HG03064 (cell line): Measurements from ENCODE around the gene IGF1R.

Experiments used
- ATAC-seq: cut with Tn5 transposase; IDR thresholded peaks from one replicate; pipeline ENCODE4 v1.9.1; 2021; ENCODE audit warnings: low read depth; ENCODE audit not compliant: unreplicated experiment

IGF1R gene

DNA sequence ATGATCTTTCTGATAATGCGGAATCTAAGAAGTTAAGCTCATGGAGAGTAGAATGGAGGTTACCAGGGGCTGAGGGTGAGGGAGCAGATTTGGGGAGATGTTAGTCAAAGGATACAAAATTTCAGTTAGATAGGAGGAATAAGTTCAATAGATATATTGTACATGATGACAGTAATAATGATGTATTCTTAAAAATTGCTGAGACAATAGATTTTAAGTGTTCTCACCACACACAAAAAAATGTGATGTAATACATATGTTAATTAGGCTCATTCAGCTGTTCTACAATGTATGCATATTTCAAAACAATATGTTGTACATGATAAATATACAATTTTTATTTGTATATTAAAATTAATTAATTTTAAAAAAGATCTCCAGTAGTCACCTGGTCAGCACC is 277.9 kb downstream of the IGF1R start:
- ATAC-seq, result no peak

GRCh38 chr15:98927022-98927421 is 278.7 kb downstream of the IGF1R start:
- ATAC-seq, result no peak

DNA sequence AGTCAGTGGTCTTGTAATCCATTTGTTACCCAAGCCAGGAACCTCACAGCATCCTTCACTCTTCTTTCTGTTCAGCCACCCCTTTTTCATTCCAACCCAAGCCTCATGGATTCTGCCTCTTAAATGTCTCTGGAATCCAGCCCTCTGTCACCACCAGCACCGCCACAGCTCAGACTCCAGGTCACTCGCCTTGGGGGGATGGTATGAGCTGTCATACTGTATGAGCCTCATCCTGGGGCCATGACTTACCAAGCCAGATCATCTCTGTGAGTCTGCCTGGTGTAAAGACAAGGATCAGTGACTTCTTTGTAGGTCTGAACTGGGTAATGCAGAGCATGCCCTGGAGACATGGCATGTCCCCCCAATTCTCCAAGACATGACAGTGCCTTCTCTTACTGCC is 279.7 kb downstream of the IGF1R start:
- no peak for ATAC-seq

- ATAC-seq, result no peak
Measured at GRCh38 chr15:98930576-98930975, 282.2 kb downstream of the IGF1R start.

- ATAC-seq, result no peak
Measured at GRCh38 chr15:98931004-98931403, 282.7 kb downstream of the IGF1R start.

DNA sequence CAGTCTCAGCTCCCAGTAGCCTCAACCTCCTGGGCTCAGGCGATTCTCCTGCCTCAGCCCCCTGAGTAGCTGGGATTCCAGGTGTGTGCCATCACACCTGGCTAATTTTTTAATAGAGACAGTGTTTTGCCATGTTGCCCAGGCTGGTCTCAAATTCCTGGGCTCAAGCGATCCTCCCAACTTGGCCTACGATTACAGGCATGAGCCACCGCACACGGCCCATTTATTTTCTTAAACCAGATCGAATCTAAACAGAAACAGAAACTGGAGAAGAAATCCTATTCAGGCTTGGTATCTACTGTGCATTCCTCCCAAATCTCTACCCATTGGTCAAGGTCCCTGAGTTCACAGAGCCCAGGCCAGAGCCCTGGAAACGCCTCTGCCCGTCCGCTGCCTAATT is 285.1 kb downstream of the IGF1R start:
- ATAC-seq, result no peak

DNA sequence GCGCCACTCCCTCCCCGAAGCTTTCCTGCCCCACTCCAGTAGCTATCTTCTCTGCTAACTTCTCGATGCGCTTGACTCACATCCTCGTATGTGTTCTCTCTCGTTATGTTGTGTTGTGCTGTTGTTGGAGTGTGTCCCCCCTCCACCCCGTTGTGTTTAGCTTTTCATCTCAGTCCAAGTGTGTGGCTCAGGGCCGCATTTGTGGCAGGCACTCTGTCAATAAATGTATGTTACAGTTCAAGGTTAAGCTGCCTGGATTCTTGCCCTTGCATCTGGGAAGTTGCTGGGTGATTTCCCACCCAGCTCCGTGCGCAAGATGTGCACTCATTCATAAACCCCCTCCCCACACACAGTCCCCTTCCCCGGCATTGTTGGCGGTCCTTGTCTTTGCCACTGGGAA is 287.4 kb downstream of the IGF1R start:
- ATAC-seq, result no peak

- peak; percentile 75 for ATAC-seq
Measured at GRCh38 chr15:98937413-98938104, 289.2 kb downstream of the IGF1R start.

GRCh38 chr15:98938105-98938417 is 289.7 kb downstream of the IGF1R start:
- peak; percentile 45 for ATAC-seq

DNA sequence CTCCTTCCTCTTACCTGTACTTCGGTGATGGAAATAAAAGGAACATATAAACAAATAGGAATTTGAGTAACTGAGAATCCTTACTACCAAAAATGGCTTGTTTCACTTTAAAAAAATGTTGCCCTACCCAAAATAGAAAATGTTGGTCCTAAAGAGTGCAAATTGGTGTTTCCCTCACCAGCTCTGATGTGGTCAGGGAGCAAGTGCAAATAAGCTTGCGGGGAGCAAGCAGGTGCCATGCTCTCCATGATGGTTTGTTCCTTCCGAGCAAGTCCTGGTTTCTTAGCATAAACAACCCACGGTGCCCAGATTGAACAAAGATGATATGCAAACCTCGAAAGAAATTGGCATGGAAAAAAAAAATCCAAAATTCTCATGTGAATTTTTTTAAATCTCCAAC is 290.5 kb downstream of the IGF1R start:
- ATAC-seq, result no peak

GRCh38 chr15:98939311-98940080 is 291.2 kb downstream of the IGF1R start:
- no peak for ATAC-seq

DNA sequence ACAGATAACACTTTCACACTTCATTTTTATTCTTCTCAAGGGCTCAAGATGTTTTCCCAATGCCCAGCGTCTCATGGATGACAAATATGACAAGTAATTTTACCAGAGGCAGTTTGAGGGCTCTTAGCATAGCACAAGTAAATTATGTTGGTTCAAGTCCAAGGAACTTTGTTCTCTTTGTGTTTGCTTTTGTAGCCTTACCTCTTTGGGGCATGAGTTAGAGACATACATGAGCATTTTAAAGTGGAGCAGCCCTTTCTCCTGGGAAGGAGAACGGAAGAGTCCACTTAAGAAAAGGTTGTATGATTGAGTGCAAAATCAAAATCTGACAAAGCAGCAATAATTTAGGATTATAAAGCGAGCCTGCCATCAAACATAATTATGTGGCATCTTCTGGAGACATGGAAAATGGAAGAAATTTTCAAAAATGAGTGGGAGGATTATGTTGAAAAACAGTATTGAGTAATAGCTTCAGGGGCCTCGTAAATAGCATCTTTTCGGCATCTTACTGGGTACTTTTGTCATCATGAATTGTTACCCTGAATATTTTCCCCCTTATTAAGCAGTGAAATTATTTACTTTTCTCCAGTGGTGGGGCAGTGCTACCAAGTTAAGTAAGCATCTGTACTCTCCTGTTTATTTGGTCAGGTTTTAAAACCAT is 293.4 kb downstream of the IGF1R start:
- ATAC-seq, result no peak

DNA sequence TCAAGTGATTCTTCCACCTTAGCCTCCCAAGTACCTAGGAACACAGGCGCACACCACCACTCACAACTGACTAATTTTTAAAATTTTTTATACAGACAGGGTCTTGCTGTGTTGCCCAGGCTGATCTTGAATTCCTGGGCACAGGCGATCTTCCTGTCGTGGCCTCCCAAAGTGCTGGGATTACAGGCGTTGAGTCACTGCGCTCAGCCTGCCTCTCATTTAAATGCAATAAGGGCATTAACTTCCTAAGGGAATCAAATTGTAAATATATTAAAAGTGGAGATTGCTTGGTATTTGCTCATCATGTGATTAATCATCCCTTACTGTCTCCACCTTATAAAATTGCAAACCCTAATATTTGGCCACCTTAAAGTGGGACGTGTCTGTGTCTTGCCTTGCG is 294.1 kb downstream of the IGF1R start:
- no peak for ATAC-seq

GRCh38 chr15:98943051-98943508 is 294.7 kb downstream of the IGF1R start:
- ATAC-seq, result no peak

DNA sequence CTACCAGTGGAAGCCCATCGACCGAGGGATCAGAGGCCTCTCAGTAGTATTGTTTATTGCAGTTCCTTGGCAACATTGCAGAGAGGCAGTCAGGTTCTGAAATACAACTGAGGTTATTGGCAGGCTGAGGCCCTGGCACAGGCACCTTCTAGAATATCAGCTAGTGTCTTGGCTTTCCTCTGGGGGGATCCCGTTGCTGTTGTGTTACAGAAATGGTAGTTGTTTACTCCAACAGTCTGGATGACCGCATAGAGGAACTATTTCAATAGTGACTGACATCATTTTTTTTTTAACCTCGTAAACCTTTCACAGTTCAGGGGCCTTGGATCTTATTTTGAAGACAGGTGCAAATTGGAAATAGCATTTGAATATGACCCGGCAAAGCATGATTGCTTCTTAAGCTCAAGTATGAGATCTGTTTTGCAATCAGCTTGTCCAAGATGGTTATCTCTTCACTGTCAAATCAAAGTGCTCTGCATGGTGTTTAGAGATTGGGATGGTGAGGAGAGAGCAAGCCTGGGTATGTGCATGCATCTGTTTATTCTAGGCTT is 295.3 kb downstream of the IGF1R start:
- no peak for ATAC-seq

GRCh38 chr15:98946301-98947255 is 298.2 kb downstream of the IGF1R start:
- ATAC-seq, result no peak

GRCh38 chr15:98948456-98948855 is 300.1 kb downstream of the IGF1R start:
- no peak for ATAC-seq

- no peak for ATAC-seq
Measured at GRCh38 chr15:98948941-98949340, 300.6 kb downstream of the IGF1R start.

DNA sequence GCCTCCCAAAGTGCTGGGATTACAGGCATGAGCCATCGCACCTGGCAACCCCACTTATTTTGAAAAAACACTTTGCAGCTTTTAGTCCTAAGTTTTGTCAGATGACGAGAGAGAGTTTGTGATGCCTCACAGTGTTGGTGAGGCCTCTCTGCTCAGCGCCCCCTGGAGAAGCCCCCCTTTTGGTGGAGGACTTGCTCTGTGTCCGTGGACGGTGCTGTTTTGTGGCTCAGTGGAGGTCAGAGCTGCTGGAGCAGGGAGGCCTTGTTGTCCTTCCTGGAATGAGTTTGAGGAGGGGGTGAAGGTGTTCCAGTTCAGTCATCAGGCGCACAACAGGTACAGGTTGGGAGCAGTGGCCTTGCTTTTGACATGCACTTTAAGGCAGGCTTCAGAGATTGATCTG is 301.3 kb downstream of the IGF1R start:
- no peak for ATAC-seq

DNA sequence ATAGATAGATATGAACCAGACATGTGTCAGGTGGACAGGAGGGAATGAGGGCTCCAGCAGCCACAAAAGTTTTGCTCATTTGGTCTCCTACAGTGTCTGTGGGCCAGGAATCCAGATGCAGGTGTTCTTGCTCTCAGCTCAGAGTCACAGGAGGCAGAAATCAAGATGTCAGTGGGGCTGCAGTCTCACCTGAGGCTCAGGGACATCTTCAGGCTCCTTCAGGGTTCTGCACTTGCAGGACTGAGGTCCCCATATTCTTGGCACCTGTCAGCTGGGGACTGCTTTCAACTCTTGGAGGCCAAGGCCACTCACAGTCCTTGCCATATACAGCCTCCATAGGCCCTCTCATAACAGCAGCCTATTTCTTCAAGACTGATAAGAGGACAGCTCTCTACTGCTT is 301.9 kb downstream of the IGF1R start:
- ATAC-seq, result no peak
